Measurements from ENCODE around the gene ELK4.
A peak's percentile ranks its signal among the peaks of the same experiment; 100 is the strongest.

GRCh38 chr1:205591522-205592351 lies 40.1 kb downstream of the ELK4 start:
- TF ChIP-seq POLR2AphosphoS5 (IDR thresholded peaks at IDR 0.05; ENCODE audit: low read depth, low read length) (no peak), REST (IDR thresholded peaks at IDR 0.05; ENCODE audit: low read depth, low read length) (no peak), FOXJ3 (CRISPR knock-in tag; IDR thresholded peaks at IDR 0.05) (no peak; the same call in 1 of the 2 replicates), YY1 (IDR thresholded peaks at IDR 0.05; ENCODE audit: low read depth) (no peak), TCF12 (IDR thresholded peaks at IDR 0.05) (no peak), TAF1 (IDR thresholded peaks at IDR 0.05; ENCODE audit: borderline replicate concordance, low read depth, low read length) (no peak), RAD21 (IDR thresholded peaks at IDR 0.05; ENCODE audit: low read length) (peak; percentile 95), RCOR1 (IDR thresholded peaks at IDR 0.05; ENCODE audit: low read length) (no peak), EP300 (IDR thresholded peaks at IDR 0.05; ENCODE audit: borderline replicate concordance in 1 of 2, low read depth in 1 of 2, low read length in 1 of 2) (no peak), GABPA (IDR thresholded peaks at IDR 0.05; ENCODE audit: low read depth) (no peak), FOXM1 (IDR thresholded peaks at IDR 0.05; ENCODE audit: low read depth) (no peak)
- TF ChIP-seq, protein P1, sequence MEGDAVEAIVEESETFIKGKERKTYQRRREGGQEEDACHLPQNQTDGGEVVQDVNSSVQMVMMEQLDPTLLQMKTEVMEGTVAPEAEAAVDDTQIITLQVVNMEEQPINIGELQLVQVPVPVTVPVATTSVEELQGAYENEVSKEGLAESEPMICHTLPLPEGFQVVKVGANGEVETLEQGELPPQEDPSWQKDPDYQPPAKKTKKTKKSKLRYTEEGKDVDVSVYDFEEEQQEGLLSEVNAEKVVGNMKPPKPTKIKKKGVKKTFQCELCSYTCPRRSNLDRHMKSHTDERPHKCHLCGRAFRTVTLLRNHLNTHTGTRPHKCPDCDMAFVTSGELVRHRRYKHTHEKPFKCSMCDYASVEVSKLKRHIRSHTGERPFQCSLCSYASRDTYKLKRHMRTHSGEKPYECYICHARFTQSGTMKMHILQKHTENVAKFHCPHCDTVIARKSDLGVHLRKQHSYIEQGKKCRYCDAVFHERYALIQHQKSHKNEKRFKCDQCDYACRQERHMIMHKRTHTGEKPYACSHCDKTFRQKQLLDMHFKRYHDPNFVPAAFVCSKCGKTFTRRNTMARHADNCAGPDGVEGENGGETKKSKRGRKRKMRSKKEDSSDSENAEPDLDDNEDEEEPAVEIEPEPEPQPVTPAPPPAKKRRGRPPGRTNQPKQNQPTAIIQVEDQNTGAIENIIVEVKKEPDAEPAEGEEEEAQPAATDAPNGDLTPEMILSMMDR (IDR thresholded peaks at IDR 0.05), result peak; percentile 97

Data from SK-N-SH (cell line).